ENCODE data around the gene CFL1.

The CFL1 gene

DNA sequence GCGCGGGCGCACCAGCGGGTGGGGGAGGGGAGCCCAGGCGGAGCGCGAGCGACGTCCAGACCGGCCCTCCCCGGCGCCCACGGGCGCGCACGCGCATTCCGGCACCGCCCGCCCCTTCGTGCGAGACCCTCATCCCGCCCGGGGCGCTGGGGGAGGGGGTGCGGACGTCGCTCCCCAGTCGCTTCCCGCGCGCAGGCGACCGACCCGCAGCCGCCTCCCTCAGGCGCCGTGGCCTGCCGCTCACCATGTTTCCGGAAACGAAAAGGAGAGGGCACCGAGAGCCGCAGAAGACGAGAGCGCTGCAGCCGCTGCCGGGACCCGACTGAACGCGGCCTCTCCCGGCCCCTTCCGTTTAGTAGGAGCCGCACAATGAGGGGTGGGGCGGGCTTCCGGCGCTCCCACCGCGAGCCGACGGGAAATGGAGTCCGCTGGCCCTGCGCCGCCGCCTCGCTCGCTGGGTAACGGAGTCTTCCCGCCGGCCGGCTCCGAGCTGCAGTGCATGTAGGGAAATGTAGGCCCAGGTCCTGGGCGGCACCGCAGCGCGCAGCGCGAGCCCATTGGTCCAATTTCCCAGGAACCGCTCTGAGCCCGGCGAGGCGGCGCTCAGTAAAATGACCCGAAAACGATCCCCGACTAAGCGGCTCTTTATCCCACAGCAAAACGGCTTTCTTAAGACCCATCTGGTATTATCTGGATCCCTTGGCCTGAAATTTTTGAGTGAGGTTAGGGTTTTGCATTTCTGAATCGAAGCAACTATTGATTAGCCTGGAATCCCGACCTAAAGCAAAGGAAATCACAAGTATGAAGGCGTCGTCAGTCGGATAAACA lies at the start of gene CFL1:
CFL1 (minus strand) TSS at position 328 of the 828 bp plus-strand sequence; CDS start at position 247, 81 bp downstream.
- peaks cover 71% of the 10 kb centered on the region for H3K4me1 Mint-ChIP-seq
- ATAC-seq, result peak; percentile 69

DNA sequence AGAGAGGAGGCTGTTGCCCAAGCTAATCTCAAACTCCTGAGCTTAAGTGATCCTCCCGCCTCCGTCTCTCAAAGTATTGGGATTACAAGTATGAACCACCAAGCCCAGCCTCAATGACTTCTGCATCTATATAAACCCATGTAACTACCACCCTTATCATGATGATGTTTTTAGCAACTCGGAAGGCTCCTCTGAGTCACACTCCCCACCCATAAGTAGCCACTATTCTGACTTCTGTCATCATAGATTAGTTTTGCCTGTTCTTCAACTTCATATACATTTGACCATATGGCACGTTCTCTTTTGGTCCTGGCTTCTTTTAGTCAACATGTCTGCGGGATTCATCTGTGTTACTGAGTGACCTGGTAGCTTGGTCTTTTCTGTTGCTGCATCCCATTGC lies 48.6 kb upstream of the CFL1 start:
- no peak overlapping the region for H3K4me3 Mint-ChIP-seq
- DNase-seq (no peak), ATAC-seq (no peak)
- peak overlapping the region in 1 of 2 donors; percentile 16 for H3K27ac Mint-ChIP-seq
- H3K9me3 Mint-ChIP-seq, result no peaks in the 10 kb centered on the region
- H3K27me3 Mint-ChIP-seq, result peaks cover 15% of the 10 kb centered on the region
- H3K4me1 Mint-ChIP-seq, result peaks cover 13% of the 10 kb centered on the region

More for the DNA sequence above, at the start of gene CFL1:
- Mint-ChIP-seq H3K27me3 (no peaks in the 10 kb centered on the region), H3K9me3 (no peaks in the 10 kb centered on the region), H3K4me3 (peak within 1 kb of the TSS; percentile 96 to 97), H3K27ac (peak within 1 kb of the TSS; percentile 98)
- DNase-seq, result peak; percentile 99

DNA sequence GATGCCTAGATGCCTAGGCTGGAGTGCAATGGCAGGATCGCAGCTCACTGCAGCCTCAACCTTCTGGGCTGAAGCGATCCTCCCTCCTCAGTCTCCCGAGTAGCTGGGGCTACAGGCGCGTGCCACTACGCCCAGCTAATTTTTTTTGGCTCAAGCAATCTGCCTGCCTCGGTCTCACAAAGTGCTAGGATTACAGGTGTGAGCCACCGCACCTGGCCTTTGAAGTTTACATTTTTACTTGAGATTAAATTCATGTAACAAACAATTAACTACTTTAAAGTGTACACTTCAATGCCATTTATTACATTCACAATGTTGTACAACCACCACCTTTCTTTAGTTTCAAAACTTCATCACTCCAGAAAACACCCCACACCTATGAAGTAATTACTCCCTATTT lies 45.7 kb upstream of the CFL1 start:
- DNase-seq, result no peak
- no peak overlapping the region for H3K27ac Mint-ChIP-seq
- peaks cover 15% of the 10 kb centered on the region for H3K27me3 Mint-ChIP-seq
- ATAC-seq, result no peak
- H3K4me3 Mint-ChIP-seq, result no peak overlapping the region
- no peaks in the 10 kb centered on the region for H3K9me3 Mint-ChIP-seq
- peaks cover 18% of the 10 kb centered on the region for H3K4me1 Mint-ChIP-seq

DNA sequence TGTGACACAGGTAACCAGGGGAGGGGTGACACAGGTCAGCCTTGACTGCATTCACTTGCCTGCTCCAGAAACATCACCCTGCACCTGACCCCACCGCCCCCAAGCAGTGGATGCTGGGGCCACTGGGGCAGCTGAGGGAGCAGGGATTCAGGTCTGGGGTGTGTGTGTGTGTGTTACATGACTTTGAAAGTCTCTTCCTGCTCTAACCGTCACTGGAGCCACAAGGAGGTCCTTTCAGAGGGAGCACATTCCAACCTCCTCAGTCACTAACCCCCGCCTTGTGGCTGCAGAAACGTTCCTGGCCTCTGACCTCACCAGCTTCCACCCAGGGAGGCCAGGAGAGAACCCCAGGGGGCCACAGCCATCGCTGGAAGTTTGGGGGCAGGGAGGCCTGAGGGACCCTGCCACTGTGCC lies 45.1 kb upstream of the CFL1 start:
- Mint-ChIP-seq H3K27me3 (peaks cover 15% of the 10 kb centered on the region), H3K4me1 (peaks cover 24% of the 10 kb centered on the region), H3K27ac (no peak overlapping the region), H3K9me3 (no peaks in the 10 kb centered on the region), H3K4me3 (no peak overlapping the region)
- ATAC-seq (no peak), DNase-seq (no peak)

DNA sequence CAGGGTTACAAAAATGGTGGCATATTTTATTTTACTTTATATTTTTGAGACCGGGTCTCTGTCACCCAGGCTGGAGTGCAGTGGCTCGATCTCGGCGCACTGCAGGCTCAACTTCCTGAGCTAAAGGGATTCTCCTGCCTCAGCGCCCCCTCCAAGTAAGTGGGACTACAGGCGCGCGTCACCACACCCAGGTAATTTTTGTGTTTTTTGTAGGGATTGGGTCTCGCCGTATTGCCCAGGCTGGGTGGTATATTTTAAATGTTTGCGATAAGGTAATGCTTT lies 42.9 kb upstream of the CFL1 start:
- no peaks in the 10 kb centered on the region for H3K9me3 Mint-ChIP-seq
- peaks cover 46% of the 10 kb centered on the region for H3K4me1 Mint-ChIP-seq
- peaks cover 15% of the 10 kb centered on the region for H3K27me3 Mint-ChIP-seq
- DNase-seq, result no peak
- peak overlapping the region; percentile 72 to 76 for H3K4me3 Mint-ChIP-seq
- H3K27ac Mint-ChIP-seq, result peak overlapping the region in 1 of 2 donors; percentile 67
- no peak for ATAC-seq

DNA sequence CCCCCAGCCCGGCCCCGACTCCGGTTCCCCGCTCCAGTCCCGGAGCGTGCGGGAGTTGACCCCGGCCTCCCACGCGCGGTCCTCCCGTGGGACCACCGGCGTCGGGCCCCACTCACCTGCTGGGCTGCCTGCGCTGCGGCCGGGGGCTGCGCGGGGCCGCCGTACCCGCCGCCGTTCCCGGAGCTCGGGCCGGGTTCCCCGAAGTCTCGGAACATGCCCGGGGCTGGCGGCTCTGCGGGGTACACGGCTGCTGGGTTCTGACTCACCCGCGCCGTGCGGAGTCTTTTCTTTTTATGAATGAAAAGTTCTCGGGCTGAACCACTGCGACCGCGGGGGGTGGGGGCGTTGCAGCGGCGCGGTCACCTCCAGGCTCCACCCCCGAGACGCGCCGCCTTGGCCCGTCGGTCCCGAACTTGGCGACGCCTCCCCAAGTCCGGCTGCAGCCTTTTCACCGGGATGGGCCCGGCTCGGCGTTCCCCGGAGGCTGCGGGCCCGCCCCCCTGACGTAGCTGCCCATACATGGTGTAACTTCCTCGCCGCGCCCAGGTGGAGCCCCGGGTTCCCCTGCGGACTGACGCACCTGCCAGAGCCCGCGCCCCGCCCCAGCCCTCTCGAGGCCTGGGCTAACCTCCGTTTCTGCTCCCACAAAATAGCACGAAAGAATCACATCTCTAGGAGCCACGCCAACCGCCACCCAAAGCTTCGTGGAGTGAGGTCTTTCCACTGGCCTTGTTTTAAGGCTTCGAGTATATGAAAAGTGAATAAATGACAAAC lies 42.3 kb upstream of the CFL1 start, which contains the start of gene FOSL1:
FOSL1 (minus strand) TSS at position 264 of the 774 bp plus-strand sequence; CDS start at position 215, 49 bp downstream.
- peak; percentile 93 to 97 for DNase-seq
- H3K9me3 Mint-ChIP-seq, result no peaks in the 10 kb centered on the region
- peak; percentile 91 for ATAC-seq
- H3K4me1 Mint-ChIP-seq, result peaks cover 51% of the 10 kb centered on the region
- peak within 1 kb of the TSS; percentile 86 to 98 for H3K27ac Mint-ChIP-seq
- peak within 1 kb of the TSS; percentile 93 to 97 for H3K4me3 Mint-ChIP-seq
- H3K27me3 Mint-ChIP-seq, result peaks cover 15% of the 10 kb centered on the region

DNA sequence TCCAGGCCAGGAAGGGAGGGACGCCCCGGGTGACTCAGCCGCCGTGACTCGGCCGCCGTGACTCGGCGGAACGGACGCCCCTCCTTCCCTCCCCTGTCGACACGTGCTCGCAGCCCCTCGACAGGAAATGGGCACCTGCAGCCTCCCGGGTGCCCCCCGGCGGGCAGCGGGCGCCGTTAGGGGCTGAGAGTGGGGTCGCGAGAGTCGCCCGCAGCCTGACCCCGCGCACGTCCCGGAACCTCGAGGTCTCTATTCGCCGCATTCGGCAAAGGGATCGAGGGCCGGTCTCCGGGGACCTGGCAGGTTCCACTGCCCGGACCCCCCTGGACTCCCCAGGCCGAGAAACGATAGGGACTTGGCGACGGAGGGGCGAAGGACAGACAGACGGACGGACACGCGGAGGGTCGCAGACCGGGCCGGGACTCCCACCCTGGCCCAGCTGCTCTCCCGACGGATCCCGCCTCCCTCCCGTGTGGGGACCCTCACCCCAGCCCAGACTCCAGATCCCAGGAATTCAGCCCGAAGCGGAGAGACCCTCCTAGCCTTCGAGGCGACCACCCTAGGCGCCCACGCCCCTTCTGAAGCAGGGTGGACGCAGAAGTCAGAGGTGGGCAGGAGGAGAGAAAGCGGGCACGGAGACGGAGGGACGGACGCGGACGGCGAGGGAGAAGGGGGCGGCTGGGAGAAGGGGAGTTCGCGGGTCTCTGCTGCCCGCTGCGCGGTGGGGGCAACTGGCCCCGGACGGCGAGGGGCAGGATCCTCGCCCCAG lies 41.6 kb upstream of the CFL1 start:
- Mint-ChIP-seq H3K4me3 (peak overlapping the region; percentile 93 to 97), H3K4me1 (peaks cover 57% of the 10 kb centered on the region), H3K27me3 (peaks cover 15% of the 10 kb centered on the region), H3K27ac (peak overlapping the region; percentile 82 to 98), H3K9me3 (no peaks in the 10 kb centered on the region)
- ATAC-seq (peak; percentile 46), DNase-seq (peak; percentile 63 to 78)

DNA sequence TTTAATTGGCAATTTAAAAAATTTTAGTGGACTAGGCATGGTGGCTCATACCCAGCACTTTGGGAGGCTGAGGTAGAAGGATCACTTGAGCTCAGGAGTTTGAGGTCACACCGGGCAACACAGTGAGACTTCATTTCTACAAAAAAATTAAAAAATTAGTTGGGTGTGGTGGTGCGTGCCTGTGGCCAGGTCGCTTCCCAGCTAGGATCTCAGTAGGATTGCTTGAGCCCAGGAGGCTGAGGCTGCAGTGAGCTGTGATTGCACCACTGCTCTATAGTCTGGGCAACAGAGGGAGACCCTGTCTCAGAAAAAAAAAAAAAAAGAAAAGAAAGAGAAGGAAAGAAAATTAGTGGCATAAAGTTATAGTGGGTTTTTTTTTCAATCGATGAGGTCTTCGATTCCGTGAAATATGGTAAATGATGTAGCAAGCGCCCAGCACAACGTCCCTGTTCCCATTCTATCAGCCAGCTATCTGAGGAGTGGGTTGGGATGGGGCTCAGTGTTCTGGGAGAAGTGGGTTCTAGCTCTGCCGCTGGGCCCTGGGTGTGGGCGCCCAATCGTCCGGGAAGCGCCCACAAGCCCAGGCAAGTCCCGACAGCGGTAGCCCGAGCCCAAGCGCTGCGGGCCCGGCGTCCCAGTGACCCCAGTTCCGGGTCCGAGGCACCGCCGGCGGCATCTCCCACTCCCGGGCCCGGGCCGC lies 40.8 kb upstream of the CFL1 start:
- Mint-ChIP-seq H3K9me3 (no peaks in the 10 kb centered on the region), H3K4me1 (peaks cover 65% of the 10 kb centered on the region), H3K27me3 (peaks cover 14% of the 10 kb centered on the region), H3K4me3 (peak overlapping the region; percentile 93 to 97), H3K27ac (peak overlapping the region; percentile 95 to 98)
- ATAC-seq (no peak), DNase-seq (no peak)

DNA sequence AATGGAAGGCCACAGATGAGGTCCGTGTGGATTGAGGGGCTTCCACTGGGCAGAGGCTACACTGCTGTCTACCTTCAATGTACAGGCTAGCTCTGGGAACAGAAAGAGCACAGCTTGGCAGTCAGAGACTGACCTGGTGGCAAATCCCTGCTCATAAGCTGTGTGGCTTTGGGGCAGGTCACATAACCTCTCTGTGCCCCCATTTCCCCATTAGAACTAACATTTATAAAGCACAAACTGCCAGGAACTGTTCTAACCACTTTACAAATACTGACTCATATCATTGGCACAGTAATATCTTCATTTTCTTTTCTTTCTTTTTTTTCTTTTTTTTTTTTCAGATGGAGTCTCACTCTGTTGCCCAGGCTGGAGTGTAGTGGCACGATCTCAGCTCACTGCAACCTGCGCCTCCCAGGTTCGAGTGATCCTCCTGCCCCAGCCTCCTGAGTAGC lies 39.1 kb upstream of the CFL1 start:
- no peak for ATAC-seq
- DNase-seq, result no peak
- peaks cover 79% of the 10 kb centered on the region for H3K4me1 Mint-ChIP-seq

DNA sequence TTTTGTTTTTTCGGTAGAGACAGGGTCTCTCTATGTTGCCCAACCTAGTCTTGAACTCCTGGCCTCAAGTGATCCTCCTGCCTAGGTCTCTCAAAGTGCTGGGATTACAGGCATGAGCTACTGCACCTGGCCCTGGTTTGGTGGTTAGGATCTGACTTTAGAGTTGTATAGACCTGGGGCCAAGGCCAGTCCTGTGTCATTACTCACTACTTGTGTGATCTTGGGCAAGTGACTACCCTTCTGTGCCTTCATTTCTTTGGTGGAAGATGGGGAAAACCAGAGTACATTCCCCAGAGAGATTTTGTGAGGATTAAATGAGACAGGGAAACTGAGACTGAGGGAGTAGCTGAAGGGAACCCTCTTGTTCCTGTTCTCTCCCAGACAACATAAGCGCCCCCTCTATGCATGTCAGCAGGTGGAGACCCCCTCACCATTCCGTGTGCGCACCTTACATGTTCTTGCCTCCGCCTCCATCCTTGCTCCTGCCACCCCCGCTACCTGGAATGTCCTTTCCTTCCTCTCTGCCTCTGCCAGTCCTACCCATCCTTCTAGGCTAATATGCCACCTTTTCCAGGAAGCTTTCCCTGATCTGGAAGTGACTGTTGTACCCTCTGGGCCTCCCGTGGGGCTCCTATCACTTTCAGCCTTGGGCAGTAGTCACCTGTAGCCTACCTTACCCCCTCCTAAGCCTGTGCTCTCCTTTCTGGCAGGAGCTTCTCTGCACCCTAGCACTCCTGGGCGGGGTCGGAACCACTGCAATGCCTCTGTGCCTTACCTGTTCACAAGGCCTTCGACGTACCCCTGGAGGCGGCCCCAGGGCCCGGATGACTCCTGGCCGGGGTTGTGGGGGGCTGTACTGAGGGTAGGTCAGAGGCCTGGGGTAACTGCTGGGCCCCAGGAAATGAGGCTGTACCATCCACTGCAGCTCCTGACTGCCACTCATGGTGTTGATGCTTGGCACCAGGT lies 38.3 kb upstream of the CFL1 start:
- DNase-seq, result no peak
- H3K4me3 Mint-ChIP-seq, result peak overlapping the region; percentile 12 to 19
- no peaks in the 10 kb centered on the region for H3K9me3 Mint-ChIP-seq
- peak overlapping the region; percentile 72 to 95 for H3K27ac Mint-ChIP-seq
- H3K4me1 Mint-ChIP-seq, result peaks cover 73% of the 10 kb centered on the region
- no peak for ATAC-seq
- H3K27me3 Mint-ChIP-seq, result no peaks in the 10 kb centered on the region

More for the DNA sequence above, 39.1 kb upstream of the CFL1 start:
- no peaks in the 10 kb centered on the region for H3K9me3 Mint-ChIP-seq
- H3K27ac Mint-ChIP-seq, result no peak overlapping the region
- peak overlapping the region; percentile 15 to 50 for H3K4me3 Mint-ChIP-seq
- no peaks in the 10 kb centered on the region for H3K27me3 Mint-ChIP-seq

DNA sequence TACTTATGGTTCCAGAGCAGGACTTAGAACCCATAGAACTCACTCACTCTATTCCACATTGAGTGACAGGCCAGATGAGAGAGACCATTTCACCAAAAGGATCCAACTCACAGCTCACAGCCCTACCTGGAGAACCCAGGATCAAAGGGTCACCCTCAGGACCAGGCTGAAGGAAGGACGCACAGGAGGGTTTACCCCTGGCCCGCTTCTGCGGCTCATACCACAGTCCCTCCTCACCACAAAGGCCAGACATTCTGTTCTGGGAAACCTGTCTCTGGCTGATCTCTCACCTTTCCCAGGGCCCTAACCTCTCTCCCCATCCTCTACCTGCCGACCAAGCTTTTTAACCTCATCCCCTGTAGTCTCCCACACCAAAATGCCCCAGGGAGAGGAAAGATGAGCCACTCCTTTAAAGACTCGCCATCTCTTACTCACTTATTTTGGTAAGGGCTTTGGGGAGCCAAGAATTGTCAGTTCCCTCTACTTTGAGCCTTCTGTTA lies 37.6 kb upstream of the CFL1 start:
- no peak for DNase-seq
- Mint-ChIP-seq H3K9me3 (no peaks in the 10 kb centered on the region), H3K27me3 (no peaks in the 10 kb centered on the region), H3K4me3 (peak overlapping the region; percentile 49 to 68), H3K4me1 (peaks cover 69% of the 10 kb centered on the region), H3K27ac (peak overlapping the region in 1 of 2 donors; percentile 68)
- no peak for ATAC-seq

DNA sequence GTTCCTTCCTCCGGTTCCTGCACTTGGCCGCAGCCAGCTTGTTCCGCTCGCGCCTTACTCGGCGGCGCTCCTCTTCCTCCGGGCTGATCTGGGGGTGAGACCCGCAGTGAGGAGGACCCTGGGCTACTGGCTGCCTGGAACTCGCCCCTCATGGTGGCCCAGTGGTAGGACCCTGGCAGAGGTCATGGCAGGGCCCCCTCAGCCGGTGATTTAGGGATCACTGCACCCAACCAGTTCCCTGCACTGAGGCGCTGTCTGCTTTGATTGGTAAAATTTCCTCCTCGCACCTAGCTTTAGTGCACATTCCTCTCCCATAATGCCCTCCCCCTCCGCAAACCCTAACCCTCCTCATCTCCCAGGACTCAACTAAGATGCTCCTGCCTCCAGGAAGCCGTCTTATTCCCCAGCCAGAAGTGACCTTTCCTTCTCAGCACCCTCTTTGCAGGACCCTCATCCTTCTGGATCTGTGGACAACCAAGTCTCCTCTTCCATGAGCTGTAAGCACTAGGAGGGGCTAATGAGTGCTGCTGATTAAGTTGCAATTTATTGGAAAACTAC lies 36.1 kb upstream of the CFL1 start:
- ATAC-seq (no peak), DNase-seq (no peak)
- peak overlapping the region; percentile 89 to 98 for H3K4me3 Mint-ChIP-seq
- H3K9me3 Mint-ChIP-seq, result no peaks in the 10 kb centered on the region
- H3K4me1 Mint-ChIP-seq, result peaks cover 81% of the 10 kb centered on the region
- H3K27ac Mint-ChIP-seq, result peak overlapping the region; percentile 49 to 78
- H3K27me3 Mint-ChIP-seq, result no peaks in the 10 kb centered on the region

DNA sequence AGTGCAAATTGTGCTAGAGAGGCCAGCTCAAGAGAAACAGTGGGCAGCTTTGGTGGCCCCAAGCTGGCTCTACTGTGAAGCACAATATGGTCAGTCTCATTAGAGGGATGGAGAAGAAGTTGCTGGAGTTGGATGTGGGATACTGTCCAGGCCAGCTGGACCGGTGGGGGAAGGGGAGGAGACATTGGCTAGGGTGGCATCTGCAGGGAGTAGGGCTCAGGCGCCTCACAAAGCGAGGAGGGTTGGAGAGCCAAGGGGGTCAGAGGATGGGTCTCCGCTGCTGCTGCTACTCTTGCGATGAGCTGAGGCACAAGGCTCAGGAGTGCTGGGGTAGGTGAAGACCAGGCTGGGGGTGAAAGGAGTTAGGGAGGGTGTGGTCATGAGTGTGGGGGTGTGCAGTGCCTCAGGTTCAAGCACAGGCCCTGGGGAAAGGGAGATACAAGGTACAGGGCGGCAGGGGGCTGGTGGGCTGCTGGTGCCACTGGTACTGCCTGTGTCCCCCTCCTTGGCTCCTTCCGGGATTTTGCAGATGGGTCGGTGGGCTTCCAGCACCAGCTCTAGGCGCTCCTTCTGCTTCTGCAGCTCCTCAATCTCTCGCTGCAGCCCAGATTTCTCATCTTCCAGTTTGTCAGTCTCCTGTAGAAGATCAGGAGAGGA lies 34.8 kb upstream of the CFL1 start:
- no peak for DNase-seq
- no peaks in the 10 kb centered on the region for H3K9me3 Mint-ChIP-seq
- no peaks in the 10 kb centered on the region for H3K27me3 Mint-ChIP-seq
- ATAC-seq, result no peak
- peaks cover 73% of the 10 kb centered on the region for H3K4me1 Mint-ChIP-seq
- peak overlapping the region; percentile 34 to 90 for H3K27ac Mint-ChIP-seq
- H3K4me3 Mint-ChIP-seq, result peak overlapping the region; percentile 89 to 98

All from stimulated activated naive CD8-positive, alpha-beta T cell treated with anti-CD3 and anti-CD28 coated beads, Interleukin-15, amount 100 ng/mL, for 72 hours (primary cell).